HepG2 (cell line): ENCODE data around the gene TLN1. TPM values are rescaled to one million over a fixed set of nuclear protein-coding genes. Genes with fewer than 3 reads are reported as not detected.

ENCODE experiments used
- ATF6 ChIP-seq: sonication (generic); formaldehyde crosslinking; conservative IDR thresholded peaks from 2 replicates; pipeline ENCODE4 v1.4.0; 2020; ENCODE audit warnings: missing genetic modification reagents
- CBX5 ChIP-seq: sonication (generic); formaldehyde crosslinking; IDR thresholded peaks from 2 replicates; pipeline ENCODE4 v1.4.0; 2020; ENCODE audit warnings: missing genetic modification reagents, borderline replicate concordance
- CHCHD3 ChIP-seq: sonication (generic); formaldehyde crosslinking; IDR thresholded peaks from 2 replicates; pipeline ENCODE4 v1.8.0; 2022; ENCODE audit warnings: mild to moderate bottlenecking, missing genetic modification reagents, moderate library complexity
- DNMT1 ChIP-seq: sonication (generic); formaldehyde crosslinking; IDR thresholded peaks from 2 replicates; pipeline ENCODE4 v1.5.1; 2020; ENCODE audit warnings: mild to moderate bottlenecking, missing genetic modification reagents
- ETS1 ChIP-seq: sonication (generic); formaldehyde crosslinking; IDR thresholded peaks from 2 replicates; pipeline ENCODE4 v1.4.0; 2020; ENCODE audit warnings: missing genetic modification reagents
- JUND ChIP-seq: sonication (generic); formaldehyde crosslinking; IDR thresholded peaks from 2 replicates; pipeline ENCODE4 v1.8.0; 2022; ENCODE audit warnings: mild to moderate bottlenecking, missing genetic modification reagents
- KLF11 ChIP-seq: IDR thresholded peaks from 2 replicates; pipeline ENCODE4 v1.6.1; 2016; ENCODE audit warnings: missing compliant biosample characterization
- MAF1 ChIP-seq: sonication (generic); formaldehyde crosslinking; IDR thresholded peaks from 2 replicates; pipeline ENCODE4 v1.5.0; 2020; ENCODE audit warnings: missing genetic modification reagents, borderline replicate concordance
- PATZ1 ChIP-seq: sonication (generic); formaldehyde crosslinking; IDR thresholded peaks from 2 replicates; pipeline ENCODE4 v1.4.0; 2020; ENCODE audit warnings: missing genetic modification reagents
- PBX3 ChIP-seq: sonication (generic); formaldehyde crosslinking; IDR thresholded peaks from 2 replicates; pipeline ENCODE4 v1.8.1; 2023; ENCODE audit warnings: missing genetic modification reagents, inconsistent platforms, borderline replicate concordance
- RFX5 ChIP-seq: IDR thresholded peaks from 2 replicates; pipeline ENCODE4 v1.6.1; 2011; ENCODE audit warnings: low read depth, low read length, improper control_type of control experiment
- ZBTB20 ChIP-seq: sonication (generic); formaldehyde crosslinking; IDR thresholded peaks from 2 replicates; pipeline ENCODE4 v1.8.1; 2023; ENCODE audit warnings: missing genetic modification reagents, low read depth, mild to moderate bottlenecking, borderline replicate concordance
- ZFAT ChIP-seq: sonication (generic); formaldehyde crosslinking; conservative IDR thresholded peaks from 2 replicates; pipeline ENCODE4 v1.8.1; 2023; ENCODE audit warnings: missing genetic modification reagents, inconsistent platforms
- ZMAT5 ChIP-seq: sonication (generic); formaldehyde crosslinking; IDR thresholded peaks from 2 replicates; pipeline ENCODE4 v1.5.0; 2020; ENCODE audit warnings: mild to moderate bottlenecking, low read depth, missing genetic modification reagents, borderline replicate concordance
- ZNF143 ChIP-seq: sonication (generic); formaldehyde crosslinking; IDR thresholded peaks from 2 replicates; pipeline ENCODE4 v1.4.0; 2020; ENCODE audit warnings: missing genetic modification reagents
- ZNF180 ChIP-seq: sonication (generic); formaldehyde crosslinking; IDR thresholded peaks from 2 replicates; pipeline ENCODE4 v1.4.0; 2020; ENCODE audit warnings: low read depth, missing genetic modification reagents, borderline replicate concordance
- ZNF264 ChIP-seq: sonication (generic); formaldehyde crosslinking; IDR thresholded peaks from 2 replicates; pipeline ENCODE4 v1.4.0; 2020; ENCODE audit warnings: missing genetic modification reagents
- ZNF549 ChIP-seq: sonication (generic); formaldehyde crosslinking; IDR thresholded peaks from 2 replicates; pipeline ENCODE4 v1.5.0; 2020; ENCODE audit warnings: missing genetic modification reagents
- ZNF616 ChIP-seq: sonication (generic); formaldehyde crosslinking; IDR thresholded peaks from 2 replicates; pipeline ENCODE4 v1.5.0; 2020; ENCODE audit warnings: low read depth, mild to moderate bottlenecking, missing genetic modification reagents
- ZNF639 ChIP-seq: conservative IDR thresholded peaks from 2 replicates; pipeline ENCODE4 v1.6.1; 2018; ENCODE audit warnings: missing genetic modification reagents
- ZNF777 ChIP-seq: sonication (generic); formaldehyde crosslinking; IDR thresholded peaks from 2 replicates; pipeline ENCODE4 v1.4.0; 2020; ENCODE audit warnings: missing genetic modification reagents
- ZSCAN22 ChIP-seq: sonication (generic); formaldehyde crosslinking; IDR thresholded peaks from 2 replicates; pipeline ENCODE4 v1.4.0; 2020; ENCODE audit warnings: mild to moderate bottlenecking, missing genetic modification reagents
- ZSCAN9 ChIP-seq: IDR thresholded peaks from 2 replicates; pipeline ENCODE4 v1.6.1; 2016; ENCODE audit warnings: borderline replicate concordance
- polyA plus RNA-seq, 8 experiments: library from polyadenylated mRNA; depleted of rRNA in 3 of 8; stranded (reverse) in 7 of 8; unstranded in 1 of 8; fragments of >200 nt; fragmentation: Illumina TruSeq in 4 of 8; extraction: Trizol in 4 of 8; gene quantifications; 2 replicates each; pipeline versions ENCODE4 v1.2.1 to v1.2.3, GENCODE V29; 2011 to 2016; ENCODE audit warnings: low read depth in 4 of 8, missing spikeins in 1 of 8, mixed read lengths in 1 of 8; ENCODE audit not compliant: insufficient read depth in 1 of 8
- total RNA-seq, 5 experiments: library from RNA; depleted of rRNA; stranded (reverse); fragments of >200 nt; fragmentation: Illumina TruSeq; extraction: Trizol; gene quantifications; 2 replicates each; pipeline ENCODE4 v1.2.3, GENCODE V29; 2016; ENCODE audit warnings: low read depth in 1 of 5

The TLN1 gene
- total and polyA plus RNA-seq, 2 of the 13 experiments (the other 11 are each of a cell fraction or from before 2014, with no cell fraction given): 35.2 to 51.8 TPM

GRCh38 chr9:35748858-35749514, 17.0 kb upstream of the TLN1 start, which contains the start of the genes GBA2 and RGP1 (continued):
- TF ChIP-seq PBX3: no peak
- peak; percentile 47; the same call in 1 of the 2 replicates for TF ChIP-seq ZNF143
- no peak for TF ChIP-seq ZFAT (CRISPR knock-in tag)
- TF ChIP-seq ZNF616 (CRISPR knock-in tag): no peak
- TF ChIP-seq ZNF639 (CRISPR knock-in tag): peak; percentile 99
- no peak for TF ChIP-seq ZBTB20
- TF ChIP-seq RFX5: no peak
- TF ChIP-seq ZNF777 (CRISPR knock-in tag): peak; percentile 83
- TF ChIP-seq PATZ1 (CRISPR knock-in tag): peak; percentile 45
- no peak for TF ChIP-seq CBX5 (CRISPR knock-in tag)
- TF ChIP-seq KLF11 (CRISPR knock-in tag): no peak
- TF ChIP-seq ZNF264 (CRISPR knock-in tag): no peak
- TF ChIP-seq DNMT1 (CRISPR knock-in tag): no peak
- TF ChIP-seq ZSCAN22: no peak
- no peak for TF ChIP-seq ZNF549
- no peak for TF ChIP-seq JUND (CRISPR knock-in tag)
- TF ChIP-seq ZSCAN9: no peak
- TF ChIP-seq ETS1 (CRISPR knock-in tag): no peak
- TF ChIP-seq ATF6 (CRISPR knock-in tag): no peak
- no peak; the same call in 1 of the 2 replicates for TF ChIP-seq CHCHD3 (CRISPR knock-in tag)
- no peak for TF ChIP-seq ZNF180 (CRISPR knock-in tag)
- TF ChIP-seq MAF1 (CRISPR knock-in tag): no peak
- no peak for TF ChIP-seq ZMAT5 (CRISPR knock-in tag)
